ENCODE data around the gene TUT7. TPM values are rescaled to one million over a fixed set of nuclear protein-coding genes. Genes with fewer than 3 reads are reported as not detected.

Gene TUT7
- total RNA-seq, 2 donors from 2014 or later = 16.3 to 20.2 TPM

- no peaks in the 10 kb centered on the region for H3K27me3 ChIP-seq
- H3K36me3 ChIP-seq = no peaks in the 10 kb centered on the region
- no peaks in the 10 kb centered on the region for H3K4me1 ChIP-seq
- no peak for TF ChIP-seq CTCF (IDR thresholded peaks at IDR 0.05)
- no peak for DNase-seq (ENCODE audit: low spot score)
- H3K27ac ChIP-seq = no peak overlapping the region
- H3K4me3 ChIP-seq = no peak overlapping the region
- peaks cover 0 to 16% of the 10 kb centered on the region in 2 donors for H3K9me3 ChIP-seq
Measured at GRCh38 chr9:86376016-86376415, 21.8 kb upstream of the TUT7 start.

- Histone ChIP-seq H3K36me3 (no peaks in the 10 kb centered on the region), H3K4me3 (no peak overlapping the region), H3K9me3 (peaks cover 3 to 31% of the 10 kb centered on the region in 2 donors), H3K4me1 (no peaks in the 10 kb centered on the region), H3K27me3 (no peaks in the 10 kb centered on the region), H3K27ac (no peak overlapping the region)
- no peak for DNase-seq (ENCODE audit: low spot score)
- no peak for TF ChIP-seq CTCF (IDR thresholded peaks at IDR 0.05)
Measured at GRCh38 chr9:86369810-86370209, 15.6 kb upstream of the TUT7 start.

GRCh38 chr9:86368871-86369521 is 14.8 kb upstream of the TUT7 start:
- Histone ChIP-seq H3K27me3 (no peaks in the 10 kb centered on the region), H3K27ac (no peak overlapping the region), H3K4me1 (no peaks in the 10 kb centered on the region), H3K9me3 (peaks cover 3 to 31% of the 10 kb centered on the region in 2 donors), H3K4me3 (no peak overlapping the region), H3K36me3 (no peaks in the 10 kb centered on the region)
- TF ChIP-seq CTCF (IDR thresholded peaks at IDR 0.05) = no peak
- no peak for DNase-seq (ENCODE audit: low spot score)

GRCh38 chr9:86361176-86361575 is 7.0 kb upstream of the TUT7 start:
- peaks cover 0 to under 1% of the 10 kb centered on the region in 2 donors for H3K9me3 ChIP-seq
- H3K27ac ChIP-seq = no peak overlapping the region
- H3K36me3 ChIP-seq = no peaks in the 10 kb centered on the region
- DNase-seq (ENCODE audit: low spot score) = no peak
- peaks cover 0 to 9% of the 10 kb centered on the region in 2 donors for H3K4me1 ChIP-seq
- H3K27me3 ChIP-seq = no peaks in the 10 kb centered on the region
- no peak for TF ChIP-seq CTCF (IDR thresholded peaks at IDR 0.05)
- no peak overlapping the region for H3K4me3 ChIP-seq

- peaks cover 0 to 15% of the 10 kb centered on the region in 2 donors for H3K4me1 ChIP-seq
Measured at GRCh38 chr9:86359151-86359879, 5.1 kb upstream of the TUT7 start.

More at GRCh38 chr9:86359151-86359879, 5.1 kb upstream of the TUT7 start:
- Histone ChIP-seq H3K27ac (no peak overlapping the region), H3K27me3 (no peaks in the 10 kb centered on the region), H3K36me3 (no peaks in the 10 kb centered on the region), H3K9me3 (no peaks in the 10 kb centered on the region), H3K4me3 (no peak overlapping the region)
- DNase-seq (ENCODE audit: low spot score) = no peak
- TF ChIP-seq CTCF (IDR thresholded peaks at IDR 0.05) = no peak
